ENCODE results near the gene OSTN. TPM values are rescaled to one million over a fixed set of nuclear protein-coding genes. Genes with fewer than 3 reads are reported as not detected.
"Not testable (repeated sequence)": the region's sequence is repeated elsewhere in the genome, so short reads cannot be mapped to it uniquely, and the experiment has no call there.

OSTN gene
- total RNA-seq, 1 donor from 2014 or later, result not detected

- DNase-seq (ENCODE audit: extremely low read depth, low read depth, low spot score), result no peak
Observed at GRCh38 chr3:191234216-191234615, 35.2 kb downstream of the OSTN start.

- DNase-seq (ENCODE audit: extremely low read depth, low read depth, low spot score), result no peak
Observed at GRCh38 chr3:191235331-191236314, 36.6 kb downstream of the OSTN start.

- DNase-seq (ENCODE audit: extremely low read depth, low read depth, low spot score), result no peak
Observed at GRCh38 chr3:191236646-191237045, 37.6 kb downstream of the OSTN start.

- DNase-seq (ENCODE audit: extremely low read depth, low read depth, low spot score), result no peak
Observed at GRCh38 chr3:191237047-191237882, 38.2 kb downstream of the OSTN start.

GRCh38 chr3:191238321-191238817 is 39.3 kb downstream of the OSTN start:
- no peak for DNase-seq (ENCODE audit: extremely low read depth, low read depth, low spot score)

- peak; percentile 70 for DNase-seq (ENCODE audit: extremely low read depth, low read depth, low spot score)
Observed at GRCh38 chr3:191239407-191240031, 40.5 kb downstream of the OSTN start.

GRCh38 chr3:191240486-191240885 is 41.4 kb downstream of the OSTN start:
- DNase-seq (ENCODE audit: extremely low read depth, low read depth, low spot score), result no peak

GRCh38 chr3:191244242-191244867 is 45.3 kb downstream of the OSTN start:
- DNase-seq (ENCODE audit: extremely low read depth, low read depth, low spot score), result no peak

GRCh38 chr3:191246034-191246433 is 47.0 kb downstream of the OSTN start:
- DNase-seq (ENCODE audit: extremely low read depth, low read depth, low spot score), result not testable (repeated sequence)

GRCh38 chr3:191246630-191247029 is 47.6 kb downstream of the OSTN start:
- no peak for DNase-seq (ENCODE audit: extremely low read depth, low read depth, low spot score)

GRCh38 chr3:191253089-191253799 is 54.2 kb downstream of the OSTN start:
- DNase-seq (ENCODE audit: extremely low read depth, low read depth, low spot score), result no peak

- no peak for DNase-seq (ENCODE audit: extremely low read depth, low read depth, low spot score)
Observed at GRCh38 chr3:191254098-191254873, 55.2 kb downstream of the OSTN start.

GRCh38 chr3:191255156-191255555 is 56.1 kb downstream of the OSTN start:
- no peak for DNase-seq (ENCODE audit: extremely low read depth, low read depth, low spot score)

- DNase-seq (ENCODE audit: extremely low read depth, low read depth, low spot score), result no peak
Observed at GRCh38 chr3:191256405-191256804, 57.4 kb downstream of the OSTN start.

GRCh38 chr3:191257286-191257685 is 58.2 kb downstream of the OSTN start:
- no peak for DNase-seq (ENCODE audit: extremely low read depth, low read depth, low spot score)

GRCh38 chr3:191259486-191259885 is 60.4 kb downstream of the OSTN start:
- no peak for DNase-seq (ENCODE audit: extremely low read depth, low read depth, low spot score)

- DNase-seq (ENCODE audit: extremely low read depth, low read depth, low spot score), result no peak
Observed at GRCh38 chr3:191260431-191261303, 61.6 kb downstream of the OSTN start.

GRCh38 chr3:191261304-191261638 is 62.2 kb downstream of the OSTN start:
- DNase-seq (ENCODE audit: extremely low read depth, low read depth, low spot score), result no peak
